GM12878 (cell line): ENCODE results near the gene RAB28. TPM values are rescaled to one million over a fixed set of nuclear protein-coding genes. Genes with fewer than 3 reads are reported as not detected.

ENCODE experiments used
- ATAC-seq: fragments of 200-7000 bp; cut with Tn5 transposase; 3 replicates; pipeline ENCODE4 v1.9.1; 2020; ENCODE audit warnings: mild to moderate bottlenecking, moderate library complexity
- BruUV-seq: library from RNA; stranded (reverse); fragments of 400-500 nt; replicated peaks from 2 replicates; lab custom pipeline; 2021; lab: Mats Ljungman, UMichigan
- CTCF ChIA-PET: fragments of 300-600 bp; sonication (Branson Sonifier 250); formaldehyde crosslinking; extraction: SDS; loops from one replicate; lab custom pipeline; 2021; ENCODE audit warnings: inconsistent platforms; lab: Yijun Ruan, JAX
- POLR2A ChIA-PET: fragments of 350-600 bp; formaldehyde crosslinking; extraction: SDS; loops from one replicate; lab custom pipeline; 2021; ENCODE audit warnings: inconsistent platforms; lab: Charles Lee
- RAD21 ChIA-PET: fragments of 300-600 bp; sonication (Branson Sonifier 250); formaldehyde crosslinking; loops from one replicate; lab custom pipeline; 2023; ENCODE audit warnings: antibody characterized with exemption; ENCODE audit not compliant: unreplicated experiment; lab: Charles Lee
- SMC1A ChIA-PET: fragments of 300-600 bp; sonication (Branson Sonifier 250); formaldehyde crosslinking; loops from one replicate; lab custom pipeline; 2023; ENCODE audit not compliant: unreplicated experiment, uncharacterized antibody; lab: Charles Lee
- DNase-seq: peaks from one replicate; pipeline ENCODE4 v3.0.0-alpha.2; 2011; ENCODE audit warnings: low read depth, low spot score
- FAIRE-seq: peaks from 3 replicates; lab custom pipeline; 2011; peaks lifted over from hg19 to GRCh38; lab: Jason Lieb, UNC
- H2AFZ ChIP-seq: 2 replicates; pipeline ENCODE4 v1.6.0; 2011; ENCODE audit warnings: low read depth, low read length, control low read depth; ENCODE audit not compliant: control insufficient read depth
- H3K27ac ChIP-seq: 2 replicates; pipeline ENCODE4 v1.5.1; 2011; ENCODE audit warnings: control low read depth; ENCODE audit not compliant: control insufficient read depth, insufficient read depth
- H3K27me3 ChIP-seq, 2 experiments: replicated peaks in 1 of 2; 2 replicates each; pipeline versions ENCODE4 v1.6.0 to v1.6.1; 2011; ENCODE audit warnings: low read length in 1 of 2; ENCODE audit not compliant: control insufficient read depth in 2 of 2, insufficient read depth in 2 of 2
- H3K36me3 ChIP-seq, 2 experiments: 2 replicates each; pipeline ENCODE4 v1.5.1; 2011; ENCODE audit warnings: low read length in 1 of 2; ENCODE audit not compliant: control insufficient read depth in 2 of 2, insufficient read depth in 2 of 2
- H3K4me1 ChIP-seq: 2 replicates; pipeline ENCODE4 v1.6.1; 2011; ENCODE audit warnings: mild to moderate bottlenecking, low read length, moderate library complexity, mixed read lengths; ENCODE audit not compliant: control insufficient read depth, insufficient read depth
- H3K4me2 ChIP-seq: 2 replicates; pipeline ENCODE4 v1.6.0; 2011; ENCODE audit warnings: control low read depth; ENCODE audit not compliant: control insufficient read depth, insufficient read depth
- H3K4me3 ChIP-seq: fragments of 200-600 bp; sonication (generic); 2 replicates; pipeline ENCODE4 v1.5.1; 2016
- H3K79me2 ChIP-seq: 2 replicates; pipeline ENCODE4 v1.6.0; 2011; ENCODE audit warnings: low read length; ENCODE audit not compliant: control insufficient read depth, insufficient read depth
- H3K9ac ChIP-seq: 2 replicates; pipeline ENCODE4 v1.8.0; 2011; ENCODE audit warnings: low read length, control low read depth, mixed read lengths; ENCODE audit not compliant: control insufficient read depth, insufficient read depth
- H3K9me3 ChIP-seq: replicated peaks from 3 replicates; pipeline ENCODE4 v1.5.1; 2011; ENCODE audit warnings: mild to moderate bottlenecking, low read length; ENCODE audit not compliant: control insufficient read depth, insufficient read depth
- H4K20me1 ChIP-seq: 2 replicates; pipeline ENCODE4 v1.6.0; 2011; ENCODE audit not compliant: control insufficient read depth, insufficient read depth
- CUX1 ChIP-seq: IDR thresholded peaks from 2 replicates; pipeline ENCODE4 v1.6.1; 2012; ENCODE audit warnings: improper control_type of control experiment, low read depth, low read length; ENCODE audit not compliant: insufficient replicate concordance
- NFXL1 ChIP-seq: fragments of 450-650 bp; IDR thresholded peaks from 2 replicates; pipeline ENCODE4 v1.6.1; 2017; ENCODE audit warnings: antibody characterized with exemption, mild to moderate bottlenecking, borderline replicate concordance
- SPI1 ChIP-seq: IDR thresholded peaks from 2 replicates; pipeline ENCODE4 v1.6.1; 2011; ENCODE audit warnings: low read depth, mild to moderate bottlenecking, low read length, moderate library complexity, borderline replicate concordance; ENCODE audit not compliant: insufficient read depth
- WRNIP1 ChIP-seq: IDR thresholded peaks from 2 replicates; pipeline ENCODE4 v1.6.1; 2011; ENCODE audit warnings: low read depth, low read length, improper control_type of control experiment, borderline replicate concordance
- WGBS: methylation state at CpG from one replicate; pipeline ENCODE4 v1.1.6; 2016; ENCODE audit warnings: low lambda C conversion rate; ENCODE audit not compliant: insufficient replicate concordance, insufficient coverage; ENCODE audit errors: missing lambda C conversion rate; 5-methylcytosine and 5-hydroxymethylcytosine counted together
- in situ Hi-C: fragments of 300-500 bp; cut with MboI; formaldehyde crosslinking; loops from 9 replicates; pipeline ENCODE4 v1.14.3; 2018; ENCODE audit warnings: mixed read lengths
- intact Hi-C: fragments of 100-400 bp; cut with micrococcal nuclease; formaldehyde crosslinking; loops from one replicate; pipeline ENCODE4 v1.14.2; 2022; ENCODE audit not compliant: unreplicated experiment
- polyA plus RNA-seq, 11 experiments: library from polyadenylated mRNA; depleted of rRNA in 4 of 11; unstranded in 6 of 11; stranded (reverse) in 5 of 11; fragments of >200 nt; fragmentation: Nextera tagmentation in 4 of 11; fragmentation: Illumina TruSeq in 1 of 11; extraction: Ambion mirVana in 4 of 11; extraction: Trizol in 1 of 11; gene quantifications; 1 replicate in 1 of 11; 2 replicates in 10 of 11; pipeline versions ENCODE4 v1.2.1 to v1.2.3, GENCODE V29; 2011 to 2016; ENCODE audit warnings: inconsistent platforms in 2 of 11, missing spikeins in 2 of 11, low read depth in 1 of 11
- total RNA-seq, 4 experiments: library from RNA; depleted of rRNA in 3 of 4; stranded (reverse); fragments of >200 nt in 3 of 4; fragmentation: Illumina TruSeq in 1 of 4; extraction: Trizol in 1 of 4; gene quantifications; 2 replicates each; pipeline versions ENCODE4 v1.2.1 to v1.2.3, GENCODE V29; 2013 to 2021
- TF ChIP-seq, protein P1 (sequence below): fragments of 450-650 bp; IDR thresholded peaks from 2 replicates; pipeline ENCODE4 v1.6.1; 2017; ENCODE audit warnings: mild to moderate bottlenecking
- TF ChIP-seq, protein P2 (sequence below): IDR thresholded peaks from 2 replicates; pipeline ENCODE4 v1.6.1; 2011; ENCODE audit warnings: mild to moderate bottlenecking, low read depth, low read length, moderate library complexity; ENCODE audit not compliant: insufficient replicate concordance

The RAB28 gene
- total and polyA plus RNA-seq, 10 of the 15 experiments (the other 5 are each of a cell fraction or from before 2014, with no cell fraction given), result 5.8 to 29.3 (median 16.9) TPM

GRCh38 chr4:13368217-13368616 lies 115.9 kb downstream of the RAB28 start (continued):
- TF ChIP-seq, protein P1, sequence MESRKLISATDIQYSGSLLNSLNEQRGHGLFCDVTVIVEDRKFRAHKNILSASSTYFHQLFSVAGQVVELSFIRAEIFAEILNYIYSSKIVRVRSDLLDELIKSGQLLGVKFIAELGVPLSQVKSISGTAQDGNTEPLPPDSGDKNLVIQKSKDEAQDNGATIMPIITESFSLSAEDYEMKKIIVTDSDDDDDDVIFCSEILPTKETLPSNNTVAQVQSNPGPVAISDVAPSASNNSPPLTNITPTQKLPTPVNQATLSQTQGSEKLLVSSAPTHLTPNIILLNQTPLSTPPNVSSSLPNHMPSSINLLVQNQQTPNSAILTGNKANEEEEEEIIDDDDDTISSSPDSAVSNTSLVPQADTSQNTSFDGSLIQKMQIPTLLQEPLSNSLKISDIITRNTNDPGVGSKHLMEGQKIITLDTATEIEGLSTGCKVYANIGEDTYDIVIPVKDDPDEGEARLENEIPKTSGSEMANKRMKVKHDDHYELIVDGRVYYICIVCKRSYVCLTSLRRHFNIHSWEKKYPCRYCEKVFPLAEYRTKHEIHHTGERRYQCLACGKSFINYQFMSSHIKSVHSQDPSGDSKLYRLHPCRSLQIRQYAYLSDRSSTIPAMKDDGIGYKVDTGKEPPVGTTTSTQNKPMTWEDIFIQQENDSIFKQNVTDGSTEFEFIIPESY, result no peak
- no peak for TF ChIP-seq NFXL1

GRCh38 chr4:13367691-13368090 lies 116.4 kb downstream of the RAB28 start:
- no peak overlapping the region for H3K4me2 ChIP-seq
- in situ Hi-C loops, result no loop called here

More at GRCh38 chr4:13367691-13368090, 116.4 kb downstream of the RAB28 start:
- ATAC-seq, result no peak
- ChIA-PET SMC1A (interaction anchor here (1.2 to 1.8 kb wide), 2 partner anchors 11 to 102 kb away, joined by 3 to 5 read pairs; no protein-coding TSS in a partner anchor), POLR2A (no interaction called here), CTCF (interaction anchor here (0.6 kb wide), 1 partner anchor 28 kb away, joined by 3 read pairs; no protein-coding TSS in a partner anchor), RAD21 (interaction anchor here (1.4 kb wide), 1 partner anchor 109 kb away, joined by 4 read pairs; no protein-coding TSS in a partner anchor)
- no peak overlapping the region for H3K9ac ChIP-seq
- no peaks in the 10 kb centered on the region for H3K36me3 ChIP-seq
- no peak for DNase-seq
- intact Hi-C loops, result no loop called here
- no TSS peak for BruUV-seq
- H3K9me3 ChIP-seq, result no peaks in the 10 kb centered on the region
- no peaks in the 10 kb centered on the region for H4K20me1 ChIP-seq
- H3K27me3 ChIP-seq, result no peaks in the 10 kb centered on the region
- no peak overlapping the region for H2AFZ ChIP-seq
- H3K79me2 ChIP-seq, result no peaks in the 10 kb centered on the region
- TF ChIP-seq CUX1, result no peak
- TF ChIP-seq, protein P2, sequence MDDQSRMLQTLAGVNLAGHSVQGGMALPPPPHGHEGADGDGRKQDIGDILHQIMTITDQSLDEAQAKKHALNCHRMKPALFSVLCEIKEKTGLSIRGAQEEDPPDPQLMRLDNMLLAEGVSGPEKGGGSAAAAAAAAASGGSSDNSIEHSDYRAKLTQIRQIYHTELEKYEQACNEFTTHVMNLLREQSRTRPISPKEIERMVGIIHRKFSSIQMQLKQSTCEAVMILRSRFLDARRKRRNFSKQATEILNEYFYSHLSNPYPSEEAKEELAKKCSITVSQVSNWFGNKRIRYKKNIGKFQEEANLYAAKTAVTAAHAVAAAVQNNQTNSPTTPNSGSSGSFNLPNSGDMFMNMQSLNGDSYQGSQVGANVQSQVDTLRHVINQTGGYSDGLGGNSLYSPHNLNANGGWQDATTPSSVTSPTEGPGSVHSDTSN, result no peak
- no peak for TF ChIP-seq WRNIP1
- no peak for TF ChIP-seq SPI1
- H3K4me1 ChIP-seq, result no peaks in the 10 kb centered on the region
- WGBS, result 98% methylated on average over 6 of the region's 6 CpGs
- no peak for FAIRE-seq
- H3K27ac ChIP-seq, result no peak overlapping the region
- no peak overlapping the region for H3K4me3 ChIP-seq
